GM23338 (cell line): Measurements from ENCODE around the gene MROH2A. TPM values are rescaled to one million over a fixed set of nuclear protein-coding genes. Genes with fewer than 3 reads are reported as not detected.

Experiments used
- ATAC-seq: fragments of 200-7000 bp; cut with Tn5 transposase; 3 replicates; pipeline ENCODE4 v1.9.1; 2020
- DNase-seq: peaks from one replicate; pipeline ENCODE4 v3.0.0-alpha.2; 2015; ENCODE audit warnings: low spot score
- H2AFZ ChIP-seq: fragments of 200-600 bp; sonication (generic); 2 replicates; pipeline ENCODE4 v1.8.0; 2016; ENCODE audit warnings: antibody characterized with exemption, mild to moderate bottlenecking, moderate library complexity
- H3F3A ChIP-seq: fragments of 200-600 bp; sonication (generic); replicated peaks from 2 replicates; pipeline ENCODE4 v1.8.0; 2017; ENCODE audit warnings: antibody characterized with exemption, mixed run types, low read depth
- H3K27ac ChIP-seq: fragments of 200-600 bp; sonication (generic); 2 replicates; pipeline ENCODE4 v1.6.1; 2016; ENCODE audit warnings: low read depth
- H3K27me3 ChIP-seq: fragments of 200-600 bp; sonication (generic); 2 replicates; pipeline ENCODE4 v1.8.0; 2016; ENCODE audit warnings: mild to moderate bottlenecking, mixed run types, moderate library complexity; ENCODE audit not compliant: insufficient read depth
- H3K36me3 ChIP-seq: fragments of 200-600 bp; sonication (generic); 2 replicates; pipeline ENCODE4 v1.8.0; 2016; ENCODE audit warnings: mild to moderate bottlenecking; ENCODE audit not compliant: insufficient read depth
- H3K4me1 ChIP-seq: fragments of 200-600 bp; sonication (generic); 2 replicates; pipeline ENCODE4 v1.8.0; 2016; ENCODE audit warnings: mild to moderate bottlenecking, moderate library complexity; ENCODE audit not compliant: insufficient read depth
- H3K4me2 ChIP-seq: fragments of 200-600 bp; sonication (generic); 2 replicates; pipeline ENCODE4 v1.7.1; 2017; ENCODE audit warnings: mixed run types
- H3K4me3 ChIP-seq: fragments of 200-600 bp; sonication (generic); 2 replicates; pipeline ENCODE4 v1.6.1; 2016; ENCODE audit warnings: mixed run types
- H3K79me2 ChIP-seq: fragments of 200-600 bp; sonication (generic); replicated peaks from 2 replicates; pipeline ENCODE4 v1.8.0; 2017; ENCODE audit warnings: mild to moderate bottlenecking; ENCODE audit not compliant: insufficient read depth
- H3K9me2 ChIP-seq: fragments of 200-600 bp; sonication (generic); 2 replicates; pipeline ENCODE4 v1.8.0; 2017; ENCODE audit not compliant: insufficient read depth
- H4K20me1 ChIP-seq: fragments of 200-600 bp; sonication (generic); replicated peaks from 2 replicates; pipeline ENCODE4 v1.8.0; 2017; ENCODE audit warnings: mild to moderate bottlenecking; ENCODE audit not compliant: insufficient read depth
- H3K27ac Mint-ChIP-seq: 2 replicates; pipeline ENCODE4 v1.8.0; 2020; ENCODE audit warnings: inconsistent platforms, mild to moderate bottlenecking, moderate library complexity, mixed read lengths
- H3K27me3 Mint-ChIP-seq: 3 replicates; pipeline ENCODE4 v1.8.0; 2022; ENCODE audit warnings: low read depth, mild to moderate bottlenecking, moderate library complexity, mixed read lengths, inconsistent platforms; ENCODE audit not compliant: insufficient read depth, poor library complexity
- H3K36me3 Mint-ChIP-seq: 3 replicates; pipeline ENCODE4 v1.8.0; 2021; ENCODE audit warnings: low read depth, mild to moderate bottlenecking, inconsistent platforms, moderate library complexity, mixed read lengths
- H3K4me1 Mint-ChIP-seq: 3 replicates; pipeline ENCODE4 v1.8.0; 2020; ENCODE audit warnings: mild to moderate bottlenecking, inconsistent platforms, mixed read lengths
- H3K4me3 Mint-ChIP-seq: 3 replicates; pipeline ENCODE4 v1.8.0; 2021; ENCODE audit warnings: moderate library complexity, mild to moderate bottlenecking, inconsistent platforms, mixed read lengths
- H3K9me3 Mint-ChIP-seq: 3 replicates; pipeline ENCODE4 v1.8.0; 2020; ENCODE audit warnings: moderate library complexity, mild to moderate bottlenecking, inconsistent platforms, mixed read lengths
- CREB1 ChIP-seq: fragments of 250-450 bp; sonication (Bioruptor Pico); IDR thresholded peaks from 2 replicates; pipeline ENCODE4 v1.5.0; 2020; ENCODE audit warnings: low read depth, mild to moderate bottlenecking, moderate library complexity
- ETS1 ChIP-seq: IDR thresholded peaks from 2 replicates; pipeline ENCODE4 v1.6.1; 2016; ENCODE audit warnings: antibody characterized with exemption
- EZH2 ChIP-seq: fragments of 200-600 bp; sonication (generic); IDR thresholded peaks from one replicate; pipeline ENCODE4 v1.8.0; 2017; ENCODE audit warnings: antibody characterized with exemption, mild to moderate bottlenecking, low read depth; ENCODE audit not compliant: unreplicated experiment
- EZH2phosphoT487 ChIP-seq: fragments of 200-600 bp; sonication (generic); IDR thresholded peaks from one replicate; pipeline ENCODE4 v1.8.1; 2018; ENCODE audit warnings: antibody characterized with exemption; ENCODE audit not compliant: unreplicated experiment
- NANOG ChIP-seq: IDR thresholded peaks from 2 replicates; pipeline ENCODE4 v1.6.1; 2016; ENCODE audit warnings: antibody characterized with exemption, borderline replicate concordance
- POLR2AphosphoS5 ChIP-seq: IDR thresholded peaks from 2 replicates; pipeline ENCODE4 v1.6.1; 2016; ENCODE audit warnings: antibody characterized with exemption, low read depth
- STAT1 ChIP-seq: IDR thresholded peaks from one replicate; pipeline ENCODE4 v1.6.1; 2016; ENCODE audit warnings: antibody characterized with exemption; ENCODE audit not compliant: unreplicated experiment
- ZNF114 ChIP-seq: fragments of 250-450 bp; sonication (Bioruptor Pico); IDR thresholded peaks from 2 replicates; pipeline ENCODE4 v1.5.0; 2020; ENCODE audit warnings: mild to moderate bottlenecking, moderate library complexity
- ZNF331 ChIP-seq: fragments of 250-450 bp; sonication (Bioruptor Pico); IDR thresholded peaks from 2 replicates; pipeline ENCODE4 v1.5.0; 2020; ENCODE audit warnings: low read depth, mild to moderate bottlenecking, moderate library complexity
- ZNF462 ChIP-seq: fragments of 250-450 bp; sonication (Bioruptor Pico); IDR thresholded peaks from 2 replicates; pipeline ENCODE4 v1.5.0; 2020; ENCODE audit warnings: mild to moderate bottlenecking, moderate library complexity
- polyA plus RNA-seq: library from polyadenylated mRNA; unstranded; fragments of >200 nt; fragmentation: Nextera tagmentation; extraction: Ambion mirVana; gene quantifications from 2 replicates; pipeline ENCODE4 v1.2.1, GENCODE V29; 2016
- total RNA-seq: library from RNA; depleted of rRNA; stranded (reverse); fragments of >200 nt; shearing (Covaris generic); gene quantifications from 2 replicates; pipeline ENCODE4 v1.2.3, GENCODE V29; 2014
- TF ChIP-seq, protein P1 (sequence below), 2 experiments: fragments of 200-600 bp in 1 of 2; sonication (generic) in 1 of 2; conservative IDR thresholded peaks; 2 replicates each; pipeline versions ENCODE4 v1.5.1 to v1.6.1; 2016 to 2017; ENCODE audit warnings: antibody characterized with exemption in 2 of 2, low read depth in 2 of 2, mild to moderate bottlenecking in 2 of 2, moderate library complexity in 1 of 2

The MROH2A gene
- total and polyA plus RNA-seq, 2 experiments from 2014 or later = not detected

DNA sequence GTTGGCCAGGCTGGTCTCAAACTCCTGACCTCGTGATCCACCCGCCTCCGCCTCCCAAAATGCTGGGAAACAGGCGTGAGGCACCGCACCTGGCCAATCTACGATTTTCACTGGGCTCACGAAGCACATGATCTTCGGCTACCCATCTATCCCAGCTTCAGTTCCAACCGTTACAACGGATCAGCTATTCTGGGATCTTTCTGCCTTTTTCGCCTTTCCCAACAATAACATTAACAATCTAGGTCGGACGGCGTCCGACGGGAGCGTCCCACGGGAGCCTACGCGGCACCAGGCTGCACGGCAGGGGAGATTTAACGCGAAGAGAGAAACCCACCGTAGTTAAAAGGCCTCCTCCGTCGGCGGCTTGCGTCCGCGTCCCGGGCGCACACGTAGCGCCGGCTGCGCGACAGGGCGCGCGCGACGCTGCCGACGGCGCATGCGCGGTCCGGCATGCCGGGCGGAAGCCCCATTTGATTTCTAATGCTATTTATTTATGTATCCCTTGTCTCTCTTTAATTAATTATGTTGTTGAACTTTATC is 89.9 kb downstream of the MROH2A start, which contains the start of gene MSL3B:
TSS of gene MSL3B (minus strand) at position 394 of the 540 bp plus-strand sequence.
- Histone ChIP-seq H3K36me3 (no peaks in the 10 kb centered on the region), H3K9me2 (0 out of 2 replicates have a peak, but pooled peaks cover under 1% of the 10 kb centered on the region), H3K4me1 (no peaks in the 10 kb centered on the region), H3K27ac (peak within 1 kb of the TSS; percentile 73), H3K4me2 (peak within 1 kb of the TSS; percentile 78), H3K79me2 (peaks cover 17% of the 10 kb centered on the region), H3K27me3 (peaks cover 4% of the 10 kb centered on the region; the same call in 1 of the 2 replicates), H2AFZ (peak within 1 kb of the TSS; percentile 60; the same call in 1 of the 2 replicates), H4K20me1 (no peaks in the 10 kb centered on the region), H3F3A (no peaks in the 10 kb centered on the region), H3K4me3 (peak within 1 kb of the TSS; percentile 65)
- no peak for TF ChIP-seq ZNF331 (CRISPR knock-in tag)
- TF ChIP-seq, protein P1, sequence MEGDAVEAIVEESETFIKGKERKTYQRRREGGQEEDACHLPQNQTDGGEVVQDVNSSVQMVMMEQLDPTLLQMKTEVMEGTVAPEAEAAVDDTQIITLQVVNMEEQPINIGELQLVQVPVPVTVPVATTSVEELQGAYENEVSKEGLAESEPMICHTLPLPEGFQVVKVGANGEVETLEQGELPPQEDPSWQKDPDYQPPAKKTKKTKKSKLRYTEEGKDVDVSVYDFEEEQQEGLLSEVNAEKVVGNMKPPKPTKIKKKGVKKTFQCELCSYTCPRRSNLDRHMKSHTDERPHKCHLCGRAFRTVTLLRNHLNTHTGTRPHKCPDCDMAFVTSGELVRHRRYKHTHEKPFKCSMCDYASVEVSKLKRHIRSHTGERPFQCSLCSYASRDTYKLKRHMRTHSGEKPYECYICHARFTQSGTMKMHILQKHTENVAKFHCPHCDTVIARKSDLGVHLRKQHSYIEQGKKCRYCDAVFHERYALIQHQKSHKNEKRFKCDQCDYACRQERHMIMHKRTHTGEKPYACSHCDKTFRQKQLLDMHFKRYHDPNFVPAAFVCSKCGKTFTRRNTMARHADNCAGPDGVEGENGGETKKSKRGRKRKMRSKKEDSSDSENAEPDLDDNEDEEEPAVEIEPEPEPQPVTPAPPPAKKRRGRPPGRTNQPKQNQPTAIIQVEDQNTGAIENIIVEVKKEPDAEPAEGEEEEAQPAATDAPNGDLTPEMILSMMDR (conservative IDR thresholded peaks at IDR 0.05; ENCODE audit: low read depth in 2 of 2) = no peak
- peak; percentile 79 for TF ChIP-seq CREB1 (CRISPR knock-in tag)
- TF ChIP-seq EZH2 = no peak
- no peak for TF ChIP-seq EZH2phosphoT487
- TF ChIP-seq POLR2AphosphoS5 = peak; percentile 61
- H3K27me3 Mint-ChIP-seq = peaks cover 6% of the 10 kb centered on the region
- DNase-seq (peak; percentile 74), ATAC-seq (peak; percentile 77)
- H3K4me1 Mint-ChIP-seq = peaks cover 5% of the 10 kb centered on the region; the same call in 1 of the 3 replicates
- H3K27ac Mint-ChIP-seq = peak within 1 kb of the TSS; percentile 78; the same call in 1 of the 2 replicates
- peak within 1 kb of the TSS; percentile 84 for H3K4me3 Mint-ChIP-seq
- peaks cover 17% of the 10 kb centered on the region; the same call in 2 of the 3 replicates for H3K9me3 Mint-ChIP-seq
- H3K36me3 Mint-ChIP-seq = peaks cover 30% of the 10 kb centered on the region

DNA sequence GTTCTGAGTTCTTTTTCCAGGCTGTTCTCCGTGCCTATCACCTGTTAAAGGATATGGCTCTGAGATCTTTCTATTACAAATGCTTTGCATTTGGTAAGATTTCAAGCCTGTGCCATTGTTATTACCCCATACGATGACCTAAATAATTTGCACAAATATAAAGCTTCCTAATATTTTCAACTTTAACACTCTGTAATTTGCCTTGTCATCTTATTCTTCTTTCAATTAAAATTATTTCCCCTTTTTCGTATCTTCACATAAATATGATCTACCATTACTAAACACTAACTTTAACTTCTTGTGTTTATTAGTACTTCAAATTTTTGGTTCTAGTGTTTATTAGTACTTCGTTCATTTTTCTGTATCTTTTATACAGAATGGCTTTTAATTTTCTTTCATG is 93.3 kb downstream of the MROH2A start:
- Mint-ChIP-seq H3K27me3 (peaks cover 6% of the 10 kb centered on the region), H3K36me3 (peaks cover 17% of the 10 kb centered on the region), H3K27ac (no peak overlapping the region), H3K4me3 (no peak overlapping the region), H3K4me1 (0 out of 3 replicates have a peak, but pooled peaks cover 2% of the 10 kb centered on the region), H3K9me3 (peaks cover 17% of the 10 kb centered on the region; the same call in 2 of the 3 replicates)
- ATAC-seq = no peak
- H3K27ac ChIP-seq = no peak overlapping the region
- H3K4me3 ChIP-seq = no peak overlapping the region
- no peaks in the 10 kb centered on the region for H3K9me2 ChIP-seq
- H3K27me3 ChIP-seq = peaks cover 8% of the 10 kb centered on the region; the same call in 1 of the 2 replicates
- DNase-seq = no peak
- no peaks in the 10 kb centered on the region for H3K36me3 ChIP-seq
- H2AFZ ChIP-seq = no peak overlapping the region
- H3K4me2 ChIP-seq = no peak overlapping the region
- H3F3A ChIP-seq = no peaks in the 10 kb centered on the region
- no peaks in the 10 kb centered on the region for H4K20me1 ChIP-seq
- peaks cover 12% of the 10 kb centered on the region for H3K79me2 ChIP-seq
- no peaks in the 10 kb centered on the region for H3K4me1 ChIP-seq
- TF ChIP-seq ZNF114 (CRISPR knock-in tag) = no peak
- no peak for TF ChIP-seq STAT1
- TF ChIP-seq NANOG = no peak
- TF ChIP-seq ETS1 = no peak
- no peak for TF ChIP-seq ZNF462 (CRISPR knock-in tag)
